GM12873 (cell line): ENCODE results near the gene CERS6.

Source experiments
- TF ChIP-seq, protein P1 (sequence below): IDR thresholded peaks from 2 replicates; pipeline ENCODE4 v1.5.1; 2012; ENCODE audit warnings: low read depth, mild to moderate bottlenecking, moderate library complexity, low read length, control low read depth; ENCODE audit not compliant: insufficient read depth; ENCODE audit errors: missing control alignments

CERS6 gene

DNA sequence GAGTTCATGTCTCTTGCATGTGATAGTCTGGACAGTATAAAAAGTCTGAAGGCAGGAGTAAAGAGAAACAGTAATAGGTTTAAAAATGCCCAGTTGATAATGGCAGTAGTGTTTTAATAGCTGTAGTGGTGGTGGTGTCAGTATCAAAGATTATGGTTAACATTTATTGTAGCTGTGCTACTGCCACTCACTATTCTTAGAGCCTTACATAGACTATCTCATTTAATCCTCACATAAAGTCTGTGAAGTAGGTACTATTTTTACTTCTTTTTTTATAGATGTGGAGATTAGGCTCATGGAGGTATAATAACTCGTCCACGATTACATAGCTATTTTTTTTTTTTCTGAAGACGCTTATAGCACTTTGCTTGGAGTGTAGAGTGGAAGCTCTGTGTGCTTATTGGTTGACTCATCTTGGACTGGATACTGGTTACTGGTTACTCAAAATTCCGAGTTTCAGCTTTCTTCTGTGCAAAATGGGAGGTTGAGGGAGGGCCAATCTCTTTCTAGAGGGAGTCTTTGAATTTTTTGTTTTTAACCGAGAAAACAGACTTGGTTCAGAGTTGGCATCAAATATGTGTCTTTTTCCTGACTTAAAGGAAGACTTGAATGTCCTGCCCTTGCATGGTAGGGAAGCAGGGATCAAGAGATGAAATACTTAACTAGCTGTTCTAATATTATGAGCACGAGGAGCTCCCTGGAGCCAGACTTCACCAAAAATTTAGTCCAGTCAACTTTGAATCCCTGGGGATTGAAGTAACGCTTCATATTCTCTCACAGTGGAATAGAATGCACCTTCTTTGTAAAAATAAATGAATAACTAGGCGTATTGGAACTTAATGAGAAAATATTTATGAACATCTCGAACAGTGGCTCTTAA is 27.1 kb downstream of the CERS6 start:
- TF ChIP-seq, protein P1, sequence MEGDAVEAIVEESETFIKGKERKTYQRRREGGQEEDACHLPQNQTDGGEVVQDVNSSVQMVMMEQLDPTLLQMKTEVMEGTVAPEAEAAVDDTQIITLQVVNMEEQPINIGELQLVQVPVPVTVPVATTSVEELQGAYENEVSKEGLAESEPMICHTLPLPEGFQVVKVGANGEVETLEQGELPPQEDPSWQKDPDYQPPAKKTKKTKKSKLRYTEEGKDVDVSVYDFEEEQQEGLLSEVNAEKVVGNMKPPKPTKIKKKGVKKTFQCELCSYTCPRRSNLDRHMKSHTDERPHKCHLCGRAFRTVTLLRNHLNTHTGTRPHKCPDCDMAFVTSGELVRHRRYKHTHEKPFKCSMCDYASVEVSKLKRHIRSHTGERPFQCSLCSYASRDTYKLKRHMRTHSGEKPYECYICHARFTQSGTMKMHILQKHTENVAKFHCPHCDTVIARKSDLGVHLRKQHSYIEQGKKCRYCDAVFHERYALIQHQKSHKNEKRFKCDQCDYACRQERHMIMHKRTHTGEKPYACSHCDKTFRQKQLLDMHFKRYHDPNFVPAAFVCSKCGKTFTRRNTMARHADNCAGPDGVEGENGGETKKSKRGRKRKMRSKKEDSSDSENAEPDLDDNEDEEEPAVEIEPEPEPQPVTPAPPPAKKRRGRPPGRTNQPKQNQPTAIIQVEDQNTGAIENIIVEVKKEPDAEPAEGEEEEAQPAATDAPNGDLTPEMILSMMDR, result no peak

DNA sequence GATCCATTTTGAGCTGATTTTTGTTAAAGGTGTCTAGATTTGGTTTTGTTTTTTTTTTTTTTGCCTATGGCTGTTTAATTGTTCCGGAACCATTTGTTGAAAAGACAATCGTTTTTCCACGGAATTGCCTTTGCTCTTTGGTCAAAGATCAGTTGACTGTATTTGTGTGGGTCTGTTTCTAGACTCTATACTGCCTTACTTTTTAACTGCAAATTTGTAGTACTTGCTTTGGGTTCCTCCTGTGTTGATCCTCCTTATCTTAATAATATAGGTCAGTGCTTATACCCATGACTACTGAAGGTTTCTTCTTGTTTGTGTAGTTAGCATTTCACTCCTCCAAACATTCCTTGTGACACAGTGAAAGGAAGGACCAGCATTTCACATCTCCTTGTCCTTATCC is 30.4 kb downstream of the CERS6 start:
- TF ChIP-seq, protein P1, result no peak

DNA sequence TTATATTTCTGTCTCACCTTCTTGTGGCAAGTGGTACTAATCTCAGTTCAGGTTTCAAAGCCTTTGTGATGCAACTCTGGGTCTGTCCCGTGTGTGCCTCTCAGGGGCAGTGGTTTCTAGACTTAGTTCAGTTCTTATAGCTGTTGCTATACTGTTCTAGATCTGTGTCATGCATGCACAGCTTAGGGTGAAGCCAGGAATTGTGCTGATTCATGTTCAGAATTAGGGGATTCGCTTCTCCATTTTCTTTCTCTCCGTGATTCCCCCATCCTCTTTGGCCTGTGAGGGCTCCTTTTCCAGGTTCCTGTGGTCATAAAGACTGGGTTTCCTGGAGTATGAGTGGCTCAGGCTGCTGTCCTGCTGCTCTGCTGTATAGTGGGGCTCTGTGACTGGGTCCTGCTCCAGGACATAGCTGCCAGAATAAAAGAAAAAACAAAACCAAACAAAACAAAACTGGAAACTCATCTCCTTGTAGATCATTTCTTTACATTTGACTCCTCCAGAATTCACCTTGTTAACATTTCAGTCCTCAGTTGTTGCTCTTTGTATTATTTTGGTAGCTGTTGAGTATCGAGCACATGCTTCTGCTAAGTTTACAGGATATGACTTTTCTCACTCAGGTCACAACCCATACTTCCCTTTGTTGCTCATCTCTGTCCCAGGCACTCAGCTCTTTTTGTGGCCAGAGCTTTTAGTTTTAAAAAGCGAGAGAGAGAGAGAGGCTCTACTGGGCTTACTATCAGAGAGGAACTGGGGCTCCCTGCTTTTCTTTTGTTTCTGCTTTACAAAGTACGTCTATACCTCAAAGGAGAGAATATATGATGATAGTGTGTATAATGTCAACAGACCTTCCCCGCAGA is 34.2 kb downstream of the CERS6 start:
- TF ChIP-seq, protein P1, result no peak

DNA sequence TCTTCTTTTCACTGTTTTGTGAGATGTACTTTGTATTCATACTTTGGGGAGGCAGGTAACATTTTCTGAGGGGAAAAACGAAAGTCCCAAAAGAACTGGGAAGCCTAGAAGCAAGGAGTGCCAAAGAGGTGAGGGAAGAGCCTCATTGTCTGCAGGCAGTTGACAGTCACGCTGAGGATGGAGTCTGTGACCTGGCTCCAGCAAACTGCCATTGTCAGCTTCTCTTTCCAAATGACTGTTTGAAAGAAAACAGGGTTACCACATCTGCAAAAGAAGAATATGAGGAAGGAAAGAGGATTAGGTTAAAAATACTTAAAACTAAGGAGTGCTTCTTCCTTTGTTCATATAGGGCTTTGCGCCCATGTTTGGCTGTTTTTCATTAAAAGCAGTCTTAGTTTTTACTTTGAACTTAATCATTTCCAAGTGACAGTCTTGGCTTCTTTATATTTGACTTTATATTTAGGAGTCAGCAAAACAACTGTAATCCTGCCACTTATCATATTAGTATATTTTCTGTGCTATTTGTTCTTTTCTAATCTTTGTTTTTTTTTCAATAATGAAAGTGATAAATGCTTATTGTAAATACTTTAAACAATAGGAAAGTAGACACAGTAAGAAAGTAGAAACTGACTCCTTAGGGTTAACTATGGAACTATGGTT is 35.0 kb downstream of the CERS6 start:
- TF ChIP-seq, protein P1, result no peak

DNA sequence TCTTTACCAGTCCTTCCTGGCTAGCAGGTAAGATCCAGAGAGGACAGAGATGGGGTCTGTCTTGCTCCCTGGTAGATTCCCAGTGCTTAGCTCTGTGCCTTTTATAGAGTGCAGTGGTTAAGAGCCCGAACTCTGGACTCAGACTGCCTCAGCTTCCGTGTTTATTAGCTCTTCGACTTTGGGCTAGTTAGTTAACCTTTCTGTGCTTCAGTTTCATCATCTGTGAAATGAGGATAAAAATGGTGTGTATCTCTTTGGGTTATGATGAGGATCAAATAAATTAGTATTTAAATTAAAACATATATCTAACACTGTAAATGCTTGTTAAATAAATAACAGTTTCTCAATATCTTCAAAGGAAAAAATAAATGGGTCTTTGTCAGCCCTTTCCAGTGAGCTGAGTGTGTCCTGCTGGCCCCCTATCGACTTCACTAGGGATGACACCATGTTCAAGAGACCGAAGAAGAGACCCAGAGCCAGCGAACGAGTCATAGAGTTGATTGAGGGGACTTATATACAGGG is 38.2 kb downstream of the CERS6 start:
- TF ChIP-seq, protein P1, result peak; percentile 31

DNA sequence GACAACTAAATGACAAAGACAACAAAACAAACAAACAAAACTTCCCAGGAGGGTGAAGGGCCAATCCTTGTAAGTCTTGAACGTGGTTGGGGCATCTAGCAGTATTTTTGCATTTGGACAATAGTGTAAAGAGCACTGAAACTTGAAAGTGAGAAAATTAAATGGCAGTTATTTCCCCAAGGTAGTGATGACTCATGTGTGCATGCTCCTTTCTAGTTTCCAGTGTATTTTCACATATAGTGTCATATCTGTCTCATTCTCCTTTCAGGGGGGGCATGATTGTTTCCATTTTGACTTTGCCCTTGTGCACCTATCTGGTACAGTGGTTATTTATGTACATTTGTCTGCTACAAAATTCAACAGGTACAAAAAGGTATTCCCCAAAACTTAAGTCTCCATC is 39.5 kb downstream of the CERS6 start:
- TF ChIP-seq, protein P1, result no peak
